Measurements from ENCODE around the gene NPY5R. TPM values are rescaled to one million over a fixed set of nuclear protein-coding genes. Genes with fewer than 3 reads are reported as not detected.

The NPY5R gene
- total RNA-seq, 1 donor from 2014 or later, result 0.99 TPM

- no peak for DNase-seq (ENCODE audit: low spot score)
Measured at GRCh38 chr4:163384926-163385325, 41.2 kb downstream of the NPY5R start.

GRCh38 chr4:163385466-163385865 lies 41.8 kb downstream of the NPY5R start:
- DNase-seq (ENCODE audit: low spot score), result no peak

GRCh38 chr4:163391756-163392155 lies 48.1 kb downstream of the NPY5R start:
- no peak for DNase-seq (ENCODE audit: low spot score)

GRCh38 chr4:163392328-163392727 lies 48.6 kb downstream of the NPY5R start:
- no peak for DNase-seq (ENCODE audit: low spot score)

DNA sequence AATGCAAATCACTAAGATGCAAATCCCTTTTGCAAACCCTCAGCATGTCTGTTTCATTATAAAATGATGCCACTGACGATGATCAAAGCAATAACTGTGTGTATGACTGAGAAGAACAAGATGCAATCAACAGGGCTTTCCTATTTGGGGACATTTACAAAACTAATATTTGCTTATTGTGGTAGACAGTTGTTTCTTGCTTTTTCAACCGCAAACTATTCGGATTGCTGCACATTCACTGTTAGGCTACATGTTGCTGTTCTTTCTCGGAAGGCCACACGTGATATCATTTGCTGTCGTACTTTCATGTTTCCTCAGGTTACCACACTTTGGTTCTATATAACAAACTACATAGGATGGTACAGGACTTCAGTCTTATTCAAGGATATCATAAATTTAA lies 49.8 kb downstream of the NPY5R start:
- no peak for DNase-seq (ENCODE audit: low spot score)

DNA sequence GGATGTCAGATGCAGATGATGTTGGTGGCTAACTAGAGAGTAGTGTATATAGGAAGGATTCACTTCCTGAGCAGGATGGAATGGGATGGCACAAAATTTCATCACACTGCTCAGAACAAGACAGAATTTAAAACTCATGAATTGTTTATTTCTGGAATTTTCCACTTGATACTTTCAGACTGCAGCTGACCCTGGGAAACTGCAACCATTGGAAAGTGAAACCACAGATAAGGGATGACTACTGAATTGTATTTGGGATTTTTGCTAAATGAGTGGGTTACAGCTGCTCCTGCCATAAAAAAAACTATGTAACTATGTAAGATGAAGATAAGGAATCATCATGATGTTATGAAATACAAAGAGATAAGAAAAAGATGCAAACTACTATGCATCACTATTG lies 51.4 kb downstream of the NPY5R start:
- no peak for DNase-seq (ENCODE audit: low spot score)

GRCh38 chr4:163395758-163396157 lies 52.1 kb downstream of the NPY5R start:
- no peak for DNase-seq (ENCODE audit: low spot score)

GRCh38 chr4:163398238-163398637 lies 54.5 kb downstream of the NPY5R start:
- no peak for DNase-seq (ENCODE audit: low spot score)

DNA sequence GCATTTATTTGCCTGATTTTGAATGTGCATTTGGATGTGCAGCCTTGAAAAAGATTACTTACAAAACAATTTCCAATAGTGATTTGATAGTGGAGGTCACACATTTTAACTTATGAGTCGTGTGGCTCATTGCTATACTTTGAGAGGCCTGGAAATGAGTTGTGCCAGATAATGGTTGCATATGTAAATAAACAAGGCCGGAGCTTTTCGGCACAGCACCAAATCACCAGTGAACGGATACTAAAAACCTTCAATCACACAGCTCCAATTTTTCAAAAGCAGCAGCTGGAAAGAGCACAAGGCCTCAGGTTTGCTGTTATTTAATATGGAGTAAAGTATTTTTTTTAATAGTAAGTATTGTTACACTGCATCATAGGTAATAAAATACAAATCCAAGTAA lies 57.2 kb downstream of the NPY5R start:
- no peak for DNase-seq (ENCODE audit: low spot score)

Other genes starting within 250 kb of the NPY5R start
- 26.2 TPM for gene NAF1, start 177.0 kb upstream of the NPY5R start, total RNA-seq
- 4.5 TPM for gene NPY1R, start 11.3 kb upstream of the NPY5R start, total RNA-seq
- not detected for gene TKTL2, start 129.9 kb downstream of the NPY5R start, total RNA-seq
- gene TMA16, start 150.8 kb downstream of the NPY5R start, total RNA-seq, result 33.9 TPM